ENCODE results near the gene ASB6. TPM values are rescaled to one million over a fixed set of nuclear protein-coding genes. Genes with fewer than 3 reads are reported as not detected.
A peak's percentile ranks its signal among the peaks of the same experiment; 100 is the strongest.
"Not testable (repeated sequence)": the region's sequence is repeated elsewhere in the genome, so short reads cannot be mapped to it uniquely, and the experiment has no call there.

ASB6 gene
- total RNA-seq, 6 experiments from 2014 or later, result 4.5 to 9.5 (median 5.4) TPM

GRCh38 chr9:129666575-129666974 lies 24.6 kb upstream of the ASB6 start:
- H3K27me3 ChIP-seq, result peaks cover 0 to 9% of the 10 kb centered on the region in 2 donors

DNA sequence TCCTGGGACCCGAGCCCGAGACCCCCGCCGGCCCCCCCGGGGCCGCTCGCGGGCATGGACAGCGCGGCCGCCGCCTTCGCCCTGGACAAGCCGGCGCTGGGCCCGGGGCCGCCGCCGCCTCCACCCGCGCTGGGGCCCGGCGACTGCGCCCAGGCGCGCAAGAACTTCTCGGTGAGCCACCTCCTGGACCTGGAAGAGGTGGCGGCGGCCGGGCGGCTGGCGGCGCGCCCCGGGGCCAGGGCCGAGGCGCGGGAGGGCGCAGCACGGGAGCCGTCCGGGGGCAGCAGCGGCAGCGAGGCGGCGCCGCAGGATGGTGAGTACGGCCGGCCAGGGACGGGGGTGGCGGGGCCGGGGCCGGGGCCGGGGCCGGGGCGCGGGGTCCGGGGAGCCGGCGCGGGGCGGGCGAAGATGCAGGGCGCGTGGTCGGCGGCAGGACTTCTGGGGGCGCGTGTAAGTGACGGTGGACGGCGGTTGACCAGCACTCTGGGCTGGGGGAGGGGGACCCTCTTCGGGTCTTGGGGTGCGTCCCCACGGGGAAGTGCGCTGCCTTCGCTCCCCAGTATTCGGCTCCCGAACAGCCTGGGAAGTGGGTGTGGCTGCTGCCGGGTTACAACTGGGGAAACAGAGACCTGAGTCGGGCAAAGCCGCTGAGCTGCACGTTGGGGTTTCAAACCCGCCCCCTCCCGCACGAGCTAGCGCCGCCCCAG lies 24.0 kb upstream of the ASB6 start:
- Histone ChIP-seq H3K4me1 (no peaks in the 10 kb centered on the region), H3K9me3 (no peaks in the 10 kb centered on the region), H3K27me3 (peaks cover 0 to 9% of the 10 kb centered on the region in 2 donors), H3K4me3 (no peak overlapping the region), H3K36me3 (no peaks in the 10 kb centered on the region), H3K27ac (no peak overlapping the region)
- intact Hi-C loops (cut with DNase I), result no loop called here
- TF ChIP-seq POLR2A (IDR thresholded peaks at IDR 0.05) (no peak), CTCF (IDR thresholded peaks at IDR 0.05) (no peak)
- DNase-seq (no peak), ATAC-seq (no peak)
- no CpG with 5 or more reads among the region's 88 CpGs for WGBS (ENCODE audit: insufficient coverage, low coverage, low lambda C conversion rate, missing lambda C conversion rate)

More at GRCh38 chr9:129666575-129666974, 24.6 kb upstream of the ASB6 start:
- 7% methylated on average over 9 of the region's 13 CpGs for WGBS (ENCODE audit: insufficient coverage, low coverage, low lambda C conversion rate, missing lambda C conversion rate)
- no peak for DNase-seq
- Histone ChIP-seq H3K36me3 (no peaks in the 10 kb centered on the region), H3K27ac (no peak overlapping the region), H3K9me3 (no peaks in the 10 kb centered on the region), H3K4me1 (no peaks in the 10 kb centered on the region), H3K4me3 (no peak overlapping the region)
- intact Hi-C loops (cut with DNase I), result no loop called here
- no peak for ATAC-seq
- no peak for TF ChIP-seq CTCF (IDR thresholded peaks at IDR 0.05)
- no peak for TF ChIP-seq POLR2A (IDR thresholded peaks at IDR 0.05)

GRCh38 chr9:129665389-129665775 lies 23.4 kb upstream of the ASB6 start, which contains the start of gene PRRX2:
PRRX2 (plus strand) TSS chr9:129665647; CDS start chr9:129665868, 221 bp downstream.
- ATAC-seq, result no peak
- no CpG with 5 or more reads among the region's 37 CpGs for WGBS (ENCODE audit: insufficient coverage, low coverage, low lambda C conversion rate, missing lambda C conversion rate)
- H3K27me3 ChIP-seq, result peaks cover 0 to 9% of the 10 kb centered on the region in 2 donors

GRCh38 chr9:129664746-129665388 lies 22.9 kb upstream of the ASB6 start:
- no peaks in the 10 kb centered on the region for H3K9me3 ChIP-seq
- H3K36me3 ChIP-seq, result no peaks in the 10 kb centered on the region
- H3K27me3 ChIP-seq, result peaks cover 0 to 9% of the 10 kb centered on the region in 2 donors
- intact Hi-C loops (cut with DNase I), result no loop called here
- DNase-seq, result no peak
- no peak for TF ChIP-seq POLR2A (IDR thresholded peaks at IDR 0.05)
- H3K4me3 ChIP-seq, result no peak overlapping the region
- H3K27ac ChIP-seq, result no peak overlapping the region
- ATAC-seq, result peak in 3 of 4 donors; percentile 28 to 40 (median 38)
- 4% methylated on average over 13 of the region's 36 CpGs for WGBS (ENCODE audit: insufficient coverage, low coverage, low lambda C conversion rate, missing lambda C conversion rate)
- no peaks in the 10 kb centered on the region for H3K4me1 ChIP-seq

More at GRCh38 chr9:129665389-129665775, 23.4 kb upstream of the ASB6 start, which contains the start of gene PRRX2:
- Histone ChIP-seq H3K27ac (no peak within 1 kb of the TSS), H3K36me3 (no peaks in the 10 kb centered on the region), H3K9me3 (no peaks in the 10 kb centered on the region), H3K4me3 (no peak within 1 kb of the TSS), H3K4me1 (no peaks in the 10 kb centered on the region)
- TF ChIP-seq CTCF (IDR thresholded peaks at IDR 0.05) (no peak), POLR2A (IDR thresholded peaks at IDR 0.05) (no peak)
- no peak for DNase-seq
- intact Hi-C loops (cut with DNase I), result no loop called here

- H3K27ac ChIP-seq; H3K4me3 ChIP-seq; ATAC-seq; intact Hi-C loops (cut with DNase I); H3K27me3 ChIP-seq; DNase-seq; H3K9me3 ChIP-seq; H3K4me1 ChIP-seq; H3K36me3 ChIP-seq: not testable (repeated sequence)
- WGBS (ENCODE audit: insufficient coverage, low coverage, low lambda C conversion rate, missing lambda C conversion rate), result 35% methylated on average over 3 of the region's 3 CpGs
These were observed 20.3 kb upstream of the ASB6 start for GRCh38 chr9:129662239-129662638.

All from right lobe of liver (tissue), 6 donors.